HG02938 (cell line): ENCODE measurements around the gene TMEM88.

Experiments
- ATAC-seq: cut with Tn5 transposase; IDR thresholded peaks from one replicate; pipeline ENCODE4 v1.9.1; 2021; ENCODE audit warnings: mild to moderate bottlenecking, moderate library complexity; ENCODE audit not compliant: unreplicated experiment

TMEM88 gene

GRCh38 chr17:7884581-7885366 is 29.9 kb downstream of the TMEM88 start:
- ATAC-seq: no peak

DNA sequence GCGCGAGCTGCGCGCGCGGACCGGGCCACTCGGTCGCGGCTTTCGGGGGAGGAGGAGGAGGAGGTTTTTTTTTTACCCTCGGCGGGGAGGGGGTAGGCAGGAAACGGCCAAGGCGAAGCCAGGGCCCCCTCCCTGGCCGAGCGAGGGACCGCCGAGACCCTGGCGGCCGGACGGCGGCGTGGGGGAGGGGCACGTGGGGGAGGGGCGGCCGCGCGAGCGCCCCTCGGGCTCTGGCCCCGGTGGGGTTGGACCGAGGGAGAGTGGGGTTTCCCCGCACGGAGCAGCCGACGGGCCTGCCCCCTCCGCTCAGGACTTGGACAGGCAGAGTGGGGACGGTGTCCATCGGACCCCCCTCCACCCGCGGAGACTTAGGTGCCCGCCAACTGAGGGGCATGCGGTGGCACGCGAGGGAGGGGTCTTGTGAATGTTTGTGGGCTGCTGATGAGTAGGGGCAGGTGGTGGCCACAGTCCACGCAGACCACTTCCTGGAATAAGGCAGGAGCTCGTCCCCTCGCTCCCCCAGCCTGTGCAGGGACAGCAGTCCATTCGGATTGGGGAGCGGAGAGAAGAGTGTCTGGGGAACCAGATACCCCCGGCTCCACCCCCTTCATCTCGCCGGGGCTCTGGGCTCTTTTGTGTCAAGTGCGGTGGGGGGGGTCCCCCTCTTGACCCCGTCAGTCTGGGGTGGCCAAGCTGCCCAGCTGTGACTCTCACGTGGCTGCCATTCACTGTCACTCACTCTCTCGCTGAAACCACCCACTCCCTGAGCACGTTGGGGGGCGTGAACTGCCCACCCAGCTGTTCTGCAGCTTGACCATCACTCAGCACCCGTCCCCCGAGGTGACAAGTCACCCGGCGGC is 30.7 kb downstream of the TMEM88 start:
- no peak for ATAC-seq

DNA sequence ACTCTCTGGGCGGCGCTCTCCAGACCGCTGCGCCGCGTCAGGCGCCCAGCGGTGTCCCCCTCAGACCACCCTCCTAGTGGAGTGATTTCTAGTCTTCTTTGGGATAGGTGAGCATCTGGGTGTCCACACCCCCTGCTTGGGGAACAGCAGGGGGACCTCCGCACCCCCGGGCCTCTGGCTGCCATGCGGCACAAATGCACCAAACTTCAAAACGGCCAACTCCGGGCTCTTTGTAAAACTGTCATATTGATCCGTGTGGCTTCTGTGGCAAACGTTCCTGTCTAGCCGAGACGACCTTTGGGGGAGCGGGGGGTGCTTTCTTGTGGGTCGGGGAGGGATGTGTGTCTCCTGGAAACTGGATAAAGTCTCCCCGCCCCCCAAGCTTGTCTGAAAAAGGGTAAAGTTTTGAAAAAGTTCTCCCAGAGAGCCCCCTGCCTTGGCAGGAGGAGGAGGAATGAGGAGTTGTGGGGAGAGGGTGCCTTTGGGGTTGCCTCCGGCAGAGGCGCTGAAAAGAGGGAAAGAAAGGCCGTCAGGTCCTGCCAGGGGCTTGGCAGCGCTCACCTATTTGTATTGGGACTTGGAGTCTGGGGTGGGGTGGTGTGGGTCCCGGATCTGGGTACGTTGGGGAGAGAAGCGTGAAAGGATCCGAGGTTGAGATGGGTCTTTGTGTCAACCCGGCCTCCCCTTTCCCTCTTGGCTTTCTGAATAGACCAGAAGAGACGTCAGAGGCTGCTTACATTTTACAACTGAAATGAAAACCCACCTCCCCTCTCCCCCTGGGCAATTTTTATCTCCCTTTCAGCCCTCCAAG is 31.6 kb downstream of the TMEM88 start:
- ATAC-seq: no peak

DNA sequence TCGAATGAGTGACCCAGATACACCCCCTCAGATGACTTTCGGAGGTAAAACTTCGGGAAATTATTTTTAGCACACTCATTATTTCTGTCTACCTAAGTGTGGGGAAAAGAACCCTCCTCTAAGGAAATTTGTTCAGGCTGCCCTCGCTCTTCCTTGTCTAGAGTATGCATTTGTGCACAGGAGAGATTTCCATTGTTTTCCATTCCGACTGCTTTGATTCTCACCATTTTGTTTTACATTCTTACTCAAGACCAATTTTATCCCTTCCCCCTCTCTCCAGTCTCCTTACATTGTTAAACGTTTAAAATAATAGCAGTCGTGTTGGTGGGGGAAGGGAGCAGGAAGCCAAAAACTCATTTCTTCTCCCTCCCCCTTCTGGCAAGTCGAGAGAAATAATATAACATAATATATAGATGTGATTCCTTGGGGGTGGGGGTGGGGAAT is 32.2 kb downstream of the TMEM88 start:
- no peak for ATAC-seq

GRCh38 chr17:7887482-7888183 is 32.8 kb downstream of the TMEM88 start:
- ATAC-seq: no peak

GRCh38 chr17:7888184-7888920 is 33.5 kb downstream of the TMEM88 start, which contains the start of gene CHD3:
Gene CHD3, plus strand, starts transcription at chr17:7888789. Its CDS starts 212 bp downstream, at chr17:7889001.
- no peak for ATAC-seq

- no peak for ATAC-seq
Observed at GRCh38 chr17:7889166-7889955, 34.5 kb downstream of the TMEM88 start.

DNA sequence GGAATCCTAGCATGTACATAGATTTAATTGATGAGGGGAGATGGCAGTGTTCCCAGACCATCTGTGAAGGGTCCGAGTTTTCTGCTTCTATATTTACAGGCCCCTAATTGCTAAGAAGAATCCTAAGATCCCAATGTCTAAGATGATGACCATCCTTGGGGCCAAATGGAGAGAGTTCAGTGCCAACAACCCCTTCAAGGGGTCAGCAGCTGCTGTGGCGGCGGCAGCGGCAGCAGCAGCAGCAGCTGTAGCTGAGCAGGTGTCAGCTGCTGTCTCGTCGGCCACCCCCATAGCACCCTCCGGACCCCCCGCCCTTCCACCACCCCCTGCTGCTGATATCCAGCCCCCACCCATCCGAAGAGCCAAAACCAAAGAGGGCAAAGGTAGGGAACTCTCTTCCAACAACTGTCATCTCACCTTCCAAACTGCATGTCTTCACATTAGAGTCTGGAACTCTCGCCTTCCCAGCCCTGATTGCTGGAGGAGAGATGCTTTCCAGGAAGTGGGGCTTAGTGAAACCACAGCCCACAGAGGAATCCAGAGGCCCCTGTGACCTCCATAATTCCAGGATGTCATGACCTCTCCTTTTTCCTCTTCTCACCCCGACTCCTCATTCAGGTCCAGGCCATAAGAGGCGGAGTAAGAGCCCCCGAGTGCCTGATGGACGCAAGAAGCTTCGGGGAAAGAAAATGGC is 38.5 kb downstream of the TMEM88 start:
- ATAC-seq: no peak

DNA sequence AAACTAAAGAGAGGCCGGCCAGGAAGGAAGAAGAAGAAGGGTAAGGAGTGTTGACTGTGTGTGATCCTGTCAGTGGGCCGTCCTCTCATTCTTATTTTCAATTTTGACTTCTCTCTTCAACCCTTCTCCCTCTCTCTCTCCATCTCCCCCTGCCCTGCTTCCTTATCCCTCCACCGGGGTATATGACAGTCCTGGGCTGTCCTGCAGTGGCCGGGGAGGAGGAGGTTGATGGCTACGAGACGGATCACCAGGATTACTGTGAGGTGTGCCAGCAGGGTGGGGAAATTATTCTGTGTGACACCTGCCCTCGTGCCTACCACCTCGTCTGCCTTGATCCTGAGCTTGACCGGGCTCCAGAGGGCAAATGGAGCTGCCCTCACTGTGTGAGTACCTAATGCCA is 39.4 kb downstream of the TMEM88 start:
- ATAC-seq: no peak

DNA sequence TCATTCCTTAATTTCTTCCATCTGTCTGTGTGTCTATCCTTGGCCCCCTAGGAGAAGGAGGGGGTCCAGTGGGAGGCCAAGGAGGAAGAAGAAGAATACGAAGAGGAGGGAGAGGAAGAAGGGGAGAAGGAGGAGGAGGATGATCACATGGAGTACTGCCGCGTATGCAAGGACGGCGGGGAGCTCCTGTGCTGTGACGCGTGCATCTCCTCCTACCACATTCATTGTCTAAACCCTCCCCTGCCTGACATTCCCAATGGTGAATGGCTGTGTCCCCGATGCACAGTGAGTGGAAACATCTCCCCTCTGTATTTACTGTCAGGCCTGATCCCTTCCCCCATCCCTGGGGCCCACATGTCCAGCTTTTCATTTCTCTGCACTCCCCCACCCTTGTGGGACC is 40.0 kb downstream of the TMEM88 start:
- ATAC-seq: no peak

DNA sequence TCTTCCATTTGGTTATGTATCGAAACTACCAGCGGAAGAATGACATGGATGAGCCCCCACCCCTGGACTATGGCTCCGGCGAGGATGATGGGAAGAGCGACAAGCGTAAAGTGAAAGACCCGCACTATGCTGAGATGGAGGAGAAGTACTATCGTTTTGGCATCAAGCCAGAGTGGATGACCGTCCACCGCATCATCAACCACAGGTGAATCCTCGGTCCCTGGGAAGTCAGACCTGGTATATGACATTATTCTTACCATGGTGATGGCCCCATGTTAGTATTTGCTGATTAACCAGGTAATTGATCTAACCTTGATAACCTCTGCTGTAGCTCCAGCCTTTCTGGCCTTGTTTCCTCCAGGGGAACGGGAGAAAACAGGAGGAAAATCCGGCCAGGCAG is 42.2 kb downstream of the TMEM88 start:
- ATAC-seq: no peak

GRCh38 chr17:7897773-7898172 is 42.9 kb downstream of the TMEM88 start:
- ATAC-seq: no peak

GRCh38 chr17:7903154-7904103 is 48.6 kb downstream of the TMEM88 start:
- ATAC-seq: no peak
